Activated T-cell treated with anti-CD3 and anti-CD28 coated beads for 4 hours (primary cell): Measurements from ENCODE around the gene TRIM24.

Experiments
- DNase-seq: peaks from one replicate; pipeline ENCODE4 v3.0.0-alpha.2; 2020

The TRIM24 gene

GRCh38 chr7:138542183-138542582, 82.1 kb downstream of the TRIM24 start:
- no peak for DNase-seq

- no peak for DNase-seq
These were observed 83.7 kb downstream of the TRIM24 start for GRCh38 chr7:138543739-138544138.

- DNase-seq = no peak
These were observed 85.1 kb downstream of the TRIM24 start for GRCh38 chr7:138545123-138545522.

GRCh38 chr7:138546064-138546619, 86.1 kb downstream of the TRIM24 start:
- DNase-seq = no peak

- no peak for DNase-seq
These were observed 86.8 kb downstream of the TRIM24 start for GRCh38 chr7:138546829-138547228.

GRCh38 chr7:138549082-138549481, 89.0 kb downstream of the TRIM24 start:
- no peak for DNase-seq

GRCh38 chr7:138550337-138550736, 90.3 kb downstream of the TRIM24 start:
- DNase-seq = no peak

GRCh38 chr7:138551102-138551501, 91.0 kb downstream of the TRIM24 start:
- DNase-seq = no peak

GRCh38 chr7:138553805-138554204, 93.7 kb downstream of the TRIM24 start:
- DNase-seq = no peak

GRCh38 chr7:138554674-138555073, 94.6 kb downstream of the TRIM24 start:
- no peak for DNase-seq

- no peak for DNase-seq
These were observed 95.6 kb downstream of the TRIM24 start for GRCh38 chr7:138555684-138556083.

GRCh38 chr7:138556771-138557484, 96.9 kb downstream of the TRIM24 start:
- no peak for DNase-seq

GRCh38 chr7:138559448-138559847, 99.4 kb downstream of the TRIM24 start:
- no peak for DNase-seq

- DNase-seq = no peak
These were observed 103.7 kb downstream of the TRIM24 start for GRCh38 chr7:138563808-138564207.

- DNase-seq = no peak
These were observed 104.3 kb downstream of the TRIM24 start for GRCh38 chr7:138564365-138564764.

GRCh38 chr7:138565071-138565450, 105.0 kb downstream of the TRIM24 start:
- DNase-seq = no peak

GRCh38 chr7:138565451-138566114, 105.5 kb downstream of the TRIM24 start:
- no peak for DNase-seq

GRCh38 chr7:138568655-138569054, 108.6 kb downstream of the TRIM24 start:
- DNase-seq = no peak

- DNase-seq = no peak
These were observed 109.4 kb downstream of the TRIM24 start for GRCh38 chr7:138569418-138569817.

GRCh38 chr7:138570715-138571114, 110.7 kb downstream of the TRIM24 start:
- DNase-seq = no peak

- DNase-seq = no peak
These were observed 113.7 kb downstream of the TRIM24 start for GRCh38 chr7:138573741-138574140.

- no peak for DNase-seq
These were observed 115.9 kb downstream of the TRIM24 start for GRCh38 chr7:138575897-138576428.

GRCh38 chr7:138579136-138579535, 119.1 kb downstream of the TRIM24 start:
- no peak for DNase-seq

GRCh38 chr7:138579671-138580070, 119.6 kb downstream of the TRIM24 start:
- DNase-seq = no peak
